Measurements from ENCODE around the gene TRAF7.

Gene TRAF7

DNA sequence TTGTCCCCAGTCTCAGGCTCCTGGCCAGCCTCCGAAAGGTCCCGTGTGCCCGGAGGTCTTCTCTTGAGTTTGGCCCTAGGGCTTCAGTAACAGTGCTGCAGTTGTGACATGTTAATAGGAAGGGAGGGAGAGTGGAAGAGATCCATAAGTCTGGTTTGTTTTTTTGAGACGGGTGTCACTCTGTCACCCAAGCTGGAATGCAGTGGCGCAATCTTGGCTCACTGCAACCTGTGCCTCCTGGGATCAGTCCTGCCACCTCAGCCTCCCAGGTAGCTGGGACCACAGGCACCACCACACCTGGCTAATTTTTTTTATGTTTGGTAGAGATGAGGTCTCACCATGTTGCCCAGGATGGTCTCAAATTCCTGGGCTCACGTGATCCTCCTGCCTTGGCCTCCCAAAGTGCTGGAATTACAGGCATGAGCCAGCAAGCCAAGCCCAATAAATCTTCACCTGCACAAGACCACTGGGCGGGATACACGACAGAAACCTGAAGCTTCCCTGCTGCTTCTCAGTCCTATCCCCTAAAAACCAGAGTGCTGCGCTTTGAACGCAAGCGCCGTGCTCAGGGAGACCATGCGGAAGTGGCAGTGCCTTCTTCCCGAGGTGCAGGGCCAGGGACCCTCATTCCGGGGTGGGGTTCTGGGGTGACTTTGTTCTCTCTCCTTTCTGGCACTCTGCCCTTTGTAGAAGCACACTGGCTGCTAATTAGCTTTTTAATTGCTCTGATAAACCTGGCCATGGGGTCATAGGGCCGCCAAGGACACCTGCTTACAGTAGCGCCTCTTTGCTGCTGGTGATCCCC lies 10.9 kb downstream of the TRAF7 start:
- no peak for DNase-seq

DNA sequence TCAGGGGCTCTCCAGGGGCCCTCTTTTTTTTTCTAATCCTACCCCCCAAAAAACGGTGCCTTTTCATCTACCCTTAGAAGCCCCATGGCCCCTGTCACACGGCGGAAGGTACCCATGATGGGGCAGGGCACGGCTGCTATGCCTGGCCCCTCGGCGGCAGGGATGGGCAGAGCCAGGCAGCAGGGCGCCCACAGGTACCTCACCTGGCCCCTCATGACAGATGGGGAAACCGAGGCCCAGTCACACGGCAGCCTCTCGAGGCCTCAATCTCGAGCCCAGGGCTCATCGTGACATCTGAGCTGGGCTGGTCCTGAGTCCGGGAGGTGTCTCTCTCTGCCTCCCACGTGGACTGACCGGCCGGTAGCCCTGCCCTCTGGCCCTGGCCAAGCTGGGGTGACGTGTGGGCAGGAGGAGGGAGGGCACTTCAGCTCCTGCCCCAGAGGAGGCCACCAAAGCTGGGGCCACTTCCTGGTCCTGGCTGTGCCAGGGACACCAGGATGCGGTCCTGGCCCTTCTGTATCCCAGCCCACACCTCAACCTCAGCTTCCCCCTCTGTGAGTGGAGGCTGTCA lies 11.6 kb downstream of the TRAF7 start:
- no peak for DNase-seq

DNA sequence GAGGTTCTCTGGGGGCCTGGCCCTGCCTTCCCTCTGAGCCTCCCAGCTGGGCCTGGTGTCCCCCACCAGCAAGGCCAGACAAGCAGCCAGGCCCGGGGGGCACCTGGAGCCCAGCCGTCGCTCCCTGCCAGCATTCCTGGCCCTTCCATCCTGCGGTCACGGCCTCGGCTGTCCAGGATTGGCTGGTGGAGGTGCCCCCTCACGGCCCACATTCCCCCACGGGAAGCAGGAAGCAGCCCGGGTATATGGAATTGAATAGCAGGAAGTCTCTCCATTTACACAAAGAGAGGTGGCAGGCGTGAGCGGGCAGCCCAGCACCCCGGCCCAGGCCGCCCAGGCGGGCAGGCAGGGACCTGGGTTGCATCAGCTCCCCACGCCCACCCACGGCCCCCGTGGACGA lies 14.5 kb downstream of the TRAF7 start:
- DNase-seq = no peak

DNA sequence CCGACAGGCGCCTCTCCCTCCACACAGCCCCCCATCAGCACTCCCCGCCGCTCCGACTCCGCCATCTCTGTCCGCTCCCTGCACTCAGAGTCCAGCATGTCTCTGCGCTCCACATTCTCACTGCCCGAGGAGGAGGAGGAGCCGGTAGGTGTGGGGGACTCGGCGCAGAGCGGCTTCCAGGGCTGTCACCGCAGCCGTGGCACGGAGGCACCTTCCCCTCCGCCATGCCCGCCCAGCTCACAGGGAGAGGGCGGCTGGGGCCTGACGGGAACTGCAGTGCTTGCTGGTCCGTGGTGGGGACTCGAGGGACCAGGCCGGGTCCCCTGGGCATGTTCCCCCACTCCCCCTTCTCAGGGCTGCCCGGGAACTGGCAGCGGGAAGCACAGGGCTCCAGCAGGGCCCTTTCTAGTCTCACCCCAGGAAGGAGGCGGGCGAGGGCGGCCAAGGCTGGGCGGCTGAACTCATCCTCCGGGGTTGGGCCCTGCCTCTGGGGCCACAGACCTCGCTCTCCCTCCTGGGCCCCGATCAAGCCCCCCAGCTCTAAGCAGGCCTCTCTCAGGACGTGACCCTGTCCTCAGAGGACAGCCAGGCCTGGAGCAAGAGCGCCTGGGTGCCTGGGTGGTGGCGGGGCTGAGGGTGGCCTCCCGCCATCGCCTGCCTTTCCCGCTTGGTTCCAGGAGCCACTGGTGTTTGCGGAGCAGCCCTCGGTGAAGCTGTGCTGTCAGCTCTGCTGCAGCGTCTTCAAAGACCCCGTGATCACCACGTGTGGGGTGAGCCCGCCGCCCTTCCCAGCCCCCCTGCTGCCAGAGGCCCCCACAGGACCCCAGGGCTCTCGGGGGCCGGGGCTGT lies 15.2 kb downstream of the TRAF7 start:
- no peak for DNase-seq

DNA sequence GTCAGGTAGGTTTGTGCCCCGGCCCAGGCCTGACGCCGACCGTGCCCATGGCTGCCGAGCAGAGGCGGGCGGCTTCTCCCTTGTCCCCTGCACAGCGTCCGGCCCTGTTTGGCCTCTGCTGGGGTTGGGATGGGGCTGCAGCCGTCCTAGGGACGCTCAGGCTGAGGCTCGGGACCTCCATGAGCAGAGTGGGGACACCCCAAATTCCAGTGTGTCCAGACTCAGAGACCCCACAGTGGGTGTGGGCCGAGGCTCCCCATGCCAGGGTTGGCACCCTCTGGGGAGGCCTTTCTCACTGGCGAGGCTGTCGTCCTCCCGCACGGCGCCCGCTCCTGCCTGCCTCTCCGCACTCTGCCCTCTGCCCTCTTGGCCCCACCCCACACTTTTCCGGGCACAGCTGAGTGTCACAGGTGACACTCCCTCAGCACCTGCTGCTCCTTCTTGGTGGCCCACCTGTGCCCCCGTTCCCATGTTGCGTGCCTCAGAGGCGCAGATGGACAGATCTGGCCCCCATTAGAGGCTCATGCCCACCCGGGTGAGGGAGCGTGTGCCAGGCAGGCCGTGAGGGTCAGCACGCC lies 16.1 kb downstream of the TRAF7 start:
- no peak for DNase-seq

DNA sequence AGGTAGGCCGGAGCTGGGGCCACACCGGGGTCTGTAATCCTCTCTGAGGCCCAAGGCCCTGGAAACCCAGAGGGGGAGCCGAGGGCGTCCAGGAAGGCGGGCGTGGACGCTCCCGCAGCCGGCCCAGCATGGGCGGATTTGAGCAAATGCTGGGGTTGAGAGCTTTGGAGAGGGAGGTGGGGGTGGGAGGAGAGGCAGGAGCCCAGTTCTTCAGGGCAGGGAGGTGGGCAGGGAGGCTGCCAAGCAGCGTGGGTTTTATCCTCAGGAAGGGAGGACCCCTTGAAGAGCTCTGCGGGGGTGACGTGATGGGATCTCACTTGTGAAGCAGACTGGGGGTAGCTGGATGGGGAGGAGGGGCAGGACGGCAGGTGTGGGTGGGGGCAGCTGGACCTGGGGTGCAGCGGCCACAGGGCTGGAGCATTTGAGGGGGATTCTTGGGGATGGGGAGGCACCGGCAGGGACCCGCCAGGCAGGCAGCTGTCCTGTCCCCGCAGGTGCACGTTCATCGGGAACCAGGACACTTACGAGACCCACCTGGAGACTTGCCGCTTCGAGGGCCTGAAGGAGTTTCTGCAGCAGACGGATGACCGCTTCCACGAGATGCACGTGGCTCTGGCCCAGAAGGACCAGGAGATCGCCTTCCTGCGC lies 17.2 kb downstream of the TRAF7 start:
- DNase-seq = no peak

DNA sequence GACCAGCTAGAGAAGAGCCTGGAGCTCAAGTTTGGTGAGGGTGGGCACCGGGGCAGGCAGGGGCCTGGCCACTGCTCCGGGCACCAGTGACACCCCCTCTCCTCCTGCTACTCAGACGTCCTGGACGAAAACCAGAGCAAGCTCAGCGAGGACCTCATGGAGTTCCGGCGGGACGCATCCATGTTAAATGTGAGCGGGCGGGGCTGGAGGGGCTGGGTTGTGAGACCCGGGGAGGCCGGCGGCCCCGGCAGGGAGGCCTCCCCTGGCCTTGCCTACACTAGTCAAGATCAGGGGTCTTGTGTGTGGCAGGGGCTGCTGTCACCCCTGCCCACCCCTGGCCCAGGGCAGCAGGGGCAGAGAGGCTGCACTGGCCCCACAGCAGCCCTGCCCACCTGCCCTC lies 17.8 kb downstream of the TRAF7 start:
- no peak for DNase-seq

DNA sequence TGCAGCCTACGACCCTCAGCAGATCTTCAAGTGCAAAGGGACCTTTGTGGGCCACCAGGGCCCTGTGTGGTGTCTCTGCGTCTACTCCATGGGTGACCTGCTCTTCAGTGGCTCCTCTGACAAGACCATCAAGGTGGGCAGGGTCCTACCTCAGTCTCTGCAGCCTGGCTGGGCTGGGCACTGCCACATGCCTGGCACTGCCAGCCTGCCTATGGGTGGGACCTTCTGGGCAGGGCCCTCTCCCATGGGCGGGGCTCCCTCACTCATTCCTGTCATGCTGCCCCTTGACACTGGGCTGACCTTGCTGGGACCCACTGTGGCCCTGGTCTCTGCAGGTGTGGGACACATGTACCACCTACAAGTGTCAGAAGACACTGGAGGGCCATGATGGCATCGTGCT lies 18.3 kb downstream of the TRAF7 start:
- DNase-seq = no peak

DNA sequence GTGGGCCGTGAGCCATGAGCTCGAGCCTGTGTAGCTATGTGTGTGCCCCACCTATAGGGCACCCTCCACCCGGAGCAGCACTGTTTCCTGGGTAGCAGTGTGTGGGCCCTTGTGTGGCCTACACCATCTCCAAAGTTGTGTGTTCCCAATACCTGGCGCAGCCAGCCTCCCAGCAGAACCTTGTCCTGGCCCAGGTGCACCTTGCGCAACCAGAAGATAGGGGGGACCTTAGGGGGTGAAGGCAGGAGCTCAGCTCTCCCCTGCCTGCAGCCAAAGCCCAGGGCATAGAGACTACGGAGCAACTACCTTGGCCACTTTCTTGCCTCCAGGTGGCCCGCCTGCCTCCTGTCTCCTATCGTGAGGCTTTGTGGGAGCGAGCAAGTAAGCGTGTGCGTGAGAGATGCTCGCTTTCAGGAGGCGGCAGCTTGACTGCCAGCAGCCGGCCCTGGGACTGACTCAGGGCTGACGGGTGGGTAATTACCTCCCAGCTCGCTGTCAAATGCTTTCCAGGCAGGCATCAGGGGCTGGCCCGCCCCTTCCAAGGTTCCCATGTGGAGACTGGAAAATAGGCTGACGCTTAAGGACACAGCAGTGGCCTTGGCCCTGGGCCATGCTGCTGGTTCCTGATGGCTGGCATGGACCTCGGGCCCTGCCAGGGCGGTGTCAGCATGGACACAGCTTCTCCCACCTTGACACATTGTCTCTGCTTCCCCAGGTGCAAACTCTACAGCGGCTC lies 19.0 kb downstream of the TRAF7 start:
- DNase-seq = no peak

DNA sequence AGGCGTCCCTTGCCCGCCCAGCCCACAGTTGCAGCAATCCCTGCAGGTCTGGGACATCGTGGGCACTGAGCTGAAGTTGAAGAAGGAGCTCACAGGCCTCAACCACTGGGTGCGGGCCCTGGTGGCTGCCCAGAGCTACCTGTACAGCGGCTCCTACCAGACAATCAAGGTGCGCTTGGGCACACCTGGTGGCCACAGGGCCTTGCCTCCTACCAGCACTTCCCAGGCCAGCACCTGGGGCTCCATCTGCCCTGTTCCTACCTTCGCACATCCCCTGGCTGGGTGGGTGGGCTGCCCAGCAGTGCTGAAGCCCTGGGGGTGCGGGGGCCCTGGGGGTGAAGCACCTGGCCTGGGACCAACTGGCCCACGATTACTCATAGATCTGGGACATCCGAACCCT lies 19.9 kb downstream of the TRAF7 start:
- DNase-seq = no peak

DNA sequence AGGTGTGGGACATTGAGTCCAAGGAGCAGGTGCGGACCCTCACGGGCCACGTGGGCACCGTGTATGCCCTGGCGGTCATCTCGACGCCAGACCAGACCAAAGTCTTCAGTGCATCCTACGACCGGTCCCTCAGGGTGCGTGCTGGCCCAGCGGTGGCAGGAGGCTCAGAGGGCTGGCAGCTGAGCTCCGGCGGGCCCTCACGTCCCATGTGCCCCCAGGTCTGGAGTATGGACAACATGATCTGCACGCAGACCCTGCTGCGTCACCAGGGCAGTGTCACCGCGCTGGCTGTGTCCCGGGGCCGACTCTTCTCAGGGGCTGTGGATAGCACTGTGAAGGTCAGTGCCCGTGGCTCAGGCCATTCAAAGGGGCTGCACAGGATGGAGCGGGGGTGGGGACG lies 20.5 kb downstream of the TRAF7 start:
- DNase-seq = no peak

DNA sequence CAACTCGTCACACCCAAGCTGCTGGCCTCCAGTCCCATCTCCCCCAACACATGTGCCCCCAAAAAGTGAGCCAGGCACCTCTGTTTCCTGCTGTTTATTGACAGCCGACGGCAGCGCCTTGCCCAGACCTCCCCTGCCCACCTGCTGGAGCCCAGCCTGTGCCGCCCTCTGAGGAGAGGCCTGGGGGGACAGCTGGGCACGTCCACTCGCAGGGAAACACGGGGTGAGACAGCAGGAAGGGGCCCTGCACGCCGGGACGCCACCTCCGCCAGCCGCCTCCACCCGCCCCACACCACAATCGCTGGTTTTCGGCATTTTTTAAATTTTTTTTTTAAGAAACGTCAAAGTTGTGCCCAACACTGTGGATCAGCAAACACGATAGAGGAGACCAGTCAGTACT lies 21.5 kb downstream of the TRAF7 start:
- DNase-seq = no peak

DNA sequence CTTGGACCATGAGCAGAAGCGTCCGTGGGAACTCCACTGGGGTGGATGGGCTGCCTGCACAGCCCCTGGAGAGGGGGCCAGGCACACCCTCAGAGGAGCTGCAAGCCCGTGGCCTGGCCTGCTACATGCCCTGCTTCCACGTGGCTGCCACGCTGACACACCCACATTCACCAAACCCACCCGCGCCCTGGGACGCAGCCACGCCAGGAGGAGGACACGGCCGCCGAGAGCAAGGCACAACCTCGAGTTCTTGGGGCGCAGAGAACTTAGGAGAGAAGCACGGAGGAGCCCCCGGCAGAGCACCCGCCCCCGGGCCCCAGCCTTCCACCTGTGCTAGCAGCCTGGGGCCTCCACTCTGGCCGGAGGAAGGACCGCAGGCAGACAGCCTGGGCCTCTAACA lies 22.0 kb downstream of the TRAF7 start:
- no peak for DNase-seq

DNA sequence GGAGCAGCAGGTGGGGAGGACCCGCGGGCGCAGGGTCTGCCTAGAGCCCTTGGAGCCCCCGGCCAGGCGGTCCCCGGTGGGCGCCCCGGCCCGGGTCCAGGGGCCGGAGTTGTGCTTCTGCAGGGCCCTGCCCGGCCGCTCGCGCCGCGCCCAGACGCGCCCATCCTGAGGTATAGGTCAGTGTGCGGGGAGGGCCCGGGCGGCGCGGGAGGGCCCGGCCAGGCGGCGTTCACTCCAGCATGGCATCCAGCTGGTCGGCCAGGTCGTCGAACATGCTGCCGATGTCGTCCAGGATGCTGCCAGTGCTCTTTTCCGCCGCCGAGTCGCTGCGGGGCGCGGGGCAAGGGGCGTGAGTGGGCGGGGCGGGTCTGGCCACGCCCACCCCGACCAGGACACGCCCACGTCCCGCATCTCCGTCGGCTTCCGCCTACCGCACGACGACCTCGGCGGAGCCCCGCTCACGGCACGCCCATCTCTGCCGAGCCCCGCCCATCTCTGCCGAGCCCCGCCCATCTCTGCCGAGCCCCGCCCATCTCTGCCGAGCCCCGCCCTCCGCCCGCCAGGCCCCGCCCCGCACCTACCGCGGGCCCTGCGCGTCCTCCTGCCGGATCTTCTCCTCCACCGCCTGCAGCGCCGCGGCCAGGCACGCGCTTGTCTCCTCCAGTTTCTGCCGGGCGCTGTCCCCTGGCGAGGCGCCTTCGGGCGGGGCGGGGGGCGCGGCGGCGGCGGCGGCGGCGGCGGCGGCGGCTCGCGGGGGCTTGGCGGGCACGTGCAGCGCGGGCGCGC lies 22.9 kb downstream of the TRAF7 start:
- peak; percentile 43 for DNase-seq

DNA sequence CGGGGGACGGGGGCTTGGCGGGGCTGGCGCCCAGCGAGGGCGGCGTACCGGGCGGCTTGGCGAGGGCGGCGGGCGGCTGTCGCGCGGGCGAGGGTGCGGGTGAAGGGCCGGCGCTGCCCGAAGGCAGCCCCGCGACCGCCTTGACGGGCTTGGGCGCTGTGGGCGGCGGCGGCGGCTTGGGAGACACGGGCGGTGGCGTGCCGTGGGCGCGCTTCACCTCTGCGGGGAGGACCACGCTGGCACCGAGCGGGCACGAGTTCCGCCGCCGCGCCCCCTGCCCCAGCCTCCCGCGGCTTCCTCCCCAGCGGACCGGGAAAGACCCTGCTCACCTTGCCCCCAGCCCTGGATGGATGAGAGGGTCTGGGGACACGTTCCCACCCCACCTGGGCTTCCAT lies 23.5 kb downstream of the TRAF7 start:
- DNase-seq = no peak

DNA sequence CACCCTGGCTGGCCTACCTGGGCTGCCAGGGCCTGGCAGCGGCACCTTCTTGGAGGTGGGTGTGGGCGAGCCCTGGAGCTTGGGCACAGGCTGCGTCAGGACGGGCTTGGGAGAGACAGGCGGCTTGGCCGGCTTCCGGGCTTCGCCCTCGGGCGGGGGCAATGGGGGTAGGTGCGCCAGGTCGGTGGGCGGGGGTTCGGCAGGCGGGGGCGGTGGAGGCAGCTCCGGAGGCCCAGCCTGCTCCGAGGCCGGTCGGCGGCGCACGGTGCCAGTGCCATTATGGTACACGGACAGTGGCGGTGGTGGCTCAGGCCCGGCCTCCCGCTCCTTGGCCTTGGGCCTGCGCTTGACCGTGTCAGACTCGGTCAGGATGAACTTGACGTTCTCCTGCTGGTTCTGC lies 24.0 kb downstream of the TRAF7 start:
- no peak for DNase-seq

DNA sequence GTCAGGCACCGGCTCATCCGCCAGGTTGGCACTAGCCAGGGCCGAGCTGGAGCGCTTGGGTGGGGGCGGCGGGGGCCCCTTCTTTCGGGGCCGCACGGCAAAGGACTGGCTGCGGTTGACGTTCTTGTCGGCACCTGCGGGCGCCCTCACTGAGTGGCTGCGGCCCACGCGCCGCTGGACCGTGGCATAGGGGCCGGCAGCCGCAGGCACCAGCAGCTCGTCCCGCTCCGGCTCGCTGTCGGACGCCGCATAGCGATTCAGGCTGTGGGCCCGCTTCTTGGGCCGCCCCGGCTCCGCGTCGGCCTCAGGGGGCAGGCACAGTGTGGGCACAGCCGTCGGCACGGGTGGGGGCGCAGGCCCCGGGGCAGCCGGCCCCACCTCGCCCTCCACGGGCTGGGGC lies 24.9 kb downstream of the TRAF7 start:
- no peak for DNase-seq

DNA sequence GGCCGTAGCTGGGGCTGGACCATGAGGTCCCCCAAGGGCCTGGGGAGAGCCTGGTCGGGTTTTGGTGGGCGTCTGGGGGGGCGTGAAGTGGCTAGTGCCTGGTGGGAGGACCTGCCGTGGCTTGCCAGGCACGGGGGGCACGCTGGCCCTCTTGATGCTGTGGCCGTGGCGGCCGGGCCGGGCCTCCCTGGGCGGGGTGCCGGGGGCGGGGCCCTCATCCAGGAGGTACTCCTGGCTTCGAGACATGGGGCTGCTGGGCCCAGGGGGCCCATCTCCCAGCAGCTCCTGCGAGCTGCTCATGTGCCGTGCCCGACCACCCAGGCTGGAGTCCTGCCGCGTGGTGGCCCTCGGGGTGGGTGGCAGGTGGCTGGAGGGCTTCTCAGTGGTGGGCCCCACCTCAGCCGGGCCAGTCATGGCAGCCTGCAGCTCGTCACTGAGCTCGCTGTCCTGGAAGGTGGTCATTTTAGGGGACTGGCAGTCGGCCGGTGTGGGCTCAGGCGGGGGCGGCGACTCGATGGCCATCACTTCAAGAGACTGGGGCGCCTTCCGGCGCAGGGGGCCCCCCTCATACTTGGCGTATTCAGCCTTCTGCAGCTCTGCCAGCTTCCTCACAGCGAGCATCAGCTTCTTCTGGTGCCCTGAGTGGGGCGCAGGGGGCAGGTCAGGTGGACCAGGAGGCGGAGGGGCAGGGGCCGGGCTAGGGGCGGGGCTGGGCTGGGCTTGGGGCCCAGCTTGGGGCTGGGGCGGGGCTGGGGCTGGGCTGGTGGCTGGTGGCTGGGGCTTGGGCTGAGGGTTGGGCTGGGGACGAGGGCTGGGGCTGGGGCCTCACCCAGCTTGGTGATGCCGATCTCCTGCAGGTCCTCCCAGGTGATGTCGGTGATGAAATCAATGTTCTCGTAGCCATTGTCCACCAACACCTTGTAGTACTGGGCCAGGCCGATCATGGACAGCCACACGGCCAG lies 25.7 kb downstream of the TRAF7 start:
- no peak for DNase-seq

DNA sequence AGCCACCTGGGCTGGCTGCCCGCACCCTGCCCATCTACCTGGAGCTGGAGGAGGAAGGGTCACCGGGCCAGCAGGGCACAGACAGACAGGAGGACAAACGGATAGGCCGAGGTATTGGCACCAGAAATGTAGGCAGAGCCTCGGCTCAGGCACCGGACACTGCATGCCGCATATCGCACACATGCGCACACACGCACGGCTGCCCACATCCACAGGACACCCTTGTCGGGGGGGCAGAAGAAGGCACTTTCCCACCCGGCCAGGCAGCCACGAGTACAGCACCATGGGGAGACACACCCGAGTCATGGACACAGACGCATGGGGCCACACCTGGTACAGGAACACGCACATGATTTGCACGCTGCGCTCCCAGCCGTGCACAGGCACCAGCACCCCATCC lies 26.4 kb downstream of the TRAF7 start:
- no peak for DNase-seq

DNA sequence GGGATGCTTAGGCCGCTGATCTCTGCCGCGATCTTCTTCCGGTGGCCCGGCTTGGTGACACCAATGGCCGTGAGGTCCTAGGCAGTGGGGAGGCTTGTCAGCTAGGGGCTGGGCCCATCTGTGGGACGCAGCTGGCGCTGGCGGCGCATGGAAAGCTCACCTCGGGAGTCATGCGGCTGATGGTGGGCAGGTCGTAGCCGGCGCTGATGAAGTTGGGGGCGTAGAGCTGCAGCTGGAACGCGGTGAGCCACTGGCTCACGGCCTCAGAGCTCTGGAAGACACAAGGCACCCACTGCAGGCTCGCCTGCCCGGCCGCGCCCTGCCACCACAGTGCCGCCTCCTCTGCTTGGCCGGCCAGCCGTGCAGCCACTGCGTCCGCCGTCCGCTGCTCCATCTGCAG lies 28.1 kb downstream of the TRAF7 start:
- no peak for DNase-seq

Measured in fibroblast of skin of abdomen (primary cell).